GM12878 (cell line): ENCODE data around the gene C21orf58. TPM values are rescaled to one million over a fixed set of nuclear protein-coding genes. Genes with fewer than 3 reads are reported as not detected.
A peak's percentile ranks its signal among the peaks of the same experiment; 100 is the strongest.

Experiments
- ATAC-seq: fragments of 200-7000 bp; cut with Tn5 transposase; 3 replicates; pipeline ENCODE4 v1.9.1; 2020; ENCODE audit warnings: mild to moderate bottlenecking, moderate library complexity
- BruUV-seq: library from RNA; stranded (reverse); fragments of 400-500 nt; replicated peaks from 2 replicates; lab custom pipeline; 2021; lab: Mats Ljungman, UMichigan
- CTCF ChIA-PET: fragments of 300-600 bp; sonication (Branson Sonifier 250); formaldehyde crosslinking; extraction: SDS; loops from one replicate; lab custom pipeline; 2021; ENCODE audit warnings: inconsistent platforms; lab: Yijun Ruan, JAX
- POLR2A ChIA-PET: fragments of 350-600 bp; formaldehyde crosslinking; extraction: SDS; loops from one replicate; lab custom pipeline; 2021; ENCODE audit warnings: inconsistent platforms; lab: Charles Lee
- RAD21 ChIA-PET: fragments of 300-600 bp; sonication (Branson Sonifier 250); formaldehyde crosslinking; loops from one replicate; lab custom pipeline; 2023; ENCODE audit warnings: antibody characterized with exemption; ENCODE audit not compliant: unreplicated experiment; lab: Charles Lee
- SMC1A ChIA-PET: fragments of 300-600 bp; sonication (Branson Sonifier 250); formaldehyde crosslinking; loops from one replicate; lab custom pipeline; 2023; ENCODE audit not compliant: unreplicated experiment, uncharacterized antibody; lab: Charles Lee
- DNase-seq: peaks from one replicate; pipeline ENCODE4 v3.0.0-alpha.2; 2011; ENCODE audit warnings: low read depth, low spot score
- FAIRE-seq: peaks from 3 replicates; lab custom pipeline; 2011; peaks lifted over from hg19 to GRCh38; lab: Jason Lieb, UNC
- H2AFZ ChIP-seq: 2 replicates; pipeline ENCODE4 v1.6.0; 2011; ENCODE audit warnings: low read depth, low read length, control low read depth; ENCODE audit not compliant: control insufficient read depth
- H3K27ac ChIP-seq: 2 replicates; pipeline ENCODE4 v1.5.1; 2011; ENCODE audit warnings: control low read depth; ENCODE audit not compliant: control insufficient read depth, insufficient read depth
- H3K27me3 ChIP-seq, 2 experiments: replicated peaks in 1 of 2; 2 replicates each; pipeline versions ENCODE4 v1.6.0 to v1.6.1; 2011; ENCODE audit warnings: low read length in 1 of 2; ENCODE audit not compliant: control insufficient read depth in 2 of 2, insufficient read depth in 2 of 2
- H3K36me3 ChIP-seq, 2 experiments: 2 replicates each; pipeline ENCODE4 v1.5.1; 2011; ENCODE audit warnings: low read length in 1 of 2; ENCODE audit not compliant: control insufficient read depth in 2 of 2, insufficient read depth in 2 of 2
- H3K4me1 ChIP-seq: 2 replicates; pipeline ENCODE4 v1.6.1; 2011; ENCODE audit warnings: mild to moderate bottlenecking, low read length, moderate library complexity, mixed read lengths; ENCODE audit not compliant: control insufficient read depth, insufficient read depth
- H3K4me2 ChIP-seq: 2 replicates; pipeline ENCODE4 v1.6.0; 2011; ENCODE audit warnings: control low read depth; ENCODE audit not compliant: control insufficient read depth, insufficient read depth
- H3K4me3 ChIP-seq: fragments of 200-600 bp; sonication (generic); 2 replicates; pipeline ENCODE4 v1.5.1; 2016
- H3K79me2 ChIP-seq: 2 replicates; pipeline ENCODE4 v1.6.0; 2011; ENCODE audit warnings: low read length; ENCODE audit not compliant: control insufficient read depth, insufficient read depth
- H3K9ac ChIP-seq: 2 replicates; pipeline ENCODE4 v1.8.0; 2011; ENCODE audit warnings: low read length, control low read depth, mixed read lengths; ENCODE audit not compliant: control insufficient read depth, insufficient read depth
- H3K9me3 ChIP-seq: replicated peaks from 3 replicates; pipeline ENCODE4 v1.5.1; 2011; ENCODE audit warnings: mild to moderate bottlenecking, low read length; ENCODE audit not compliant: control insufficient read depth, insufficient read depth
- H4K20me1 ChIP-seq: 2 replicates; pipeline ENCODE4 v1.6.0; 2011; ENCODE audit not compliant: control insufficient read depth, insufficient read depth
- CBX3 ChIP-seq: fragments of 200-600 bp; sonication (generic); IDR thresholded peaks from 2 replicates; pipeline ENCODE4 v1.6.1; 2016; ENCODE audit warnings: low read depth, borderline replicate concordance
- DPF2 ChIP-seq: fragments of 450-650 bp; IDR thresholded peaks from 2 replicates; pipeline ENCODE4 v1.6.1; 2017; ENCODE audit warnings: mild to moderate bottlenecking
- ETV6 ChIP-seq, 2 experiments: fragments of 450-650 bp in 1 of 2; IDR thresholded peaks in 1 of 2; conservative IDR thresholded peaks in 1 of 2; 2 replicates each; pipeline ENCODE4 v1.6.1; 2014; ENCODE audit warnings: antibody characterized with exemption in 1 of 2, borderline replicate concordance in 1 of 2, low read depth in 1 of 2, mild to moderate bottlenecking in 1 of 2, moderate library complexity in 1 of 2
- GATAD2B ChIP-seq: fragments of 450-650 bp; conservative IDR thresholded peaks from 2 replicates; pipeline ENCODE4 v1.6.1; 2017; ENCODE audit warnings: low read depth, mild to moderate bottlenecking, moderate library complexity
- HDGF ChIP-seq: fragments of 450-650 bp; IDR thresholded peaks from 2 replicates; pipeline ENCODE4 v1.6.1; 2016; ENCODE audit warnings: antibody characterized with exemption
- JUND ChIP-seq: IDR thresholded peaks from 2 replicates; pipeline ENCODE4 v1.6.1; 2012; ENCODE audit warnings: low read depth, mild to moderate bottlenecking, low read length, improper control_type of control experiment, moderate library complexity
- KLF5 ChIP-seq: fragments of 450-650 bp; IDR thresholded peaks from 2 replicates; pipeline ENCODE4 v1.6.1; 2014; ENCODE audit warnings: mild to moderate bottlenecking; ENCODE audit not compliant: partially characterized antibody
- MYB ChIP-seq: fragments of 150-350 bp; IDR thresholded peaks from 2 replicates; pipeline ENCODE4 v1.6.1; 2014; ENCODE audit warnings: mild to moderate bottlenecking, low read depth, low read length, borderline replicate concordance
- NBN ChIP-seq: fragments of 450-650 bp; IDR thresholded peaks from 2 replicates; pipeline ENCODE4 v1.6.1; 2016
- NKRF ChIP-seq: fragments of 450-650 bp; conservative IDR thresholded peaks from 2 replicates; pipeline ENCODE4 v1.6.1; 2017; ENCODE audit warnings: mild to moderate bottlenecking, moderate library complexity
- SMARCA5 ChIP-seq: fragments of 450-650 bp; IDR thresholded peaks from 2 replicates; pipeline ENCODE4 v1.6.1; 2017; ENCODE audit warnings: mild to moderate bottlenecking
- SP1 ChIP-seq: IDR thresholded peaks from one replicate; pipeline ENCODE4 v1.6.1; 2011; ENCODE audit warnings: low read depth, low read length
- ZBED1 ChIP-seq: IDR thresholded peaks from 2 replicates; pipeline ENCODE4 v1.6.1; 2016; ENCODE audit warnings: borderline replicate concordance
- ZNF217 ChIP-seq: fragments of 450-650 bp; IDR thresholded peaks from 2 replicates; pipeline ENCODE4 v1.6.1; 2017; ENCODE audit warnings: antibody characterized with exemption, mild to moderate bottlenecking
- ZNF622 ChIP-seq: fragments of 450-650 bp; IDR thresholded peaks from 2 replicates; pipeline ENCODE4 v1.6.1; 2017; ENCODE audit warnings: mild to moderate bottlenecking, inconsistent platforms
- WGBS: methylation state at CpG from one replicate; pipeline ENCODE4 v1.1.6; 2016; ENCODE audit warnings: low lambda C conversion rate; ENCODE audit not compliant: insufficient replicate concordance, insufficient coverage; ENCODE audit errors: missing lambda C conversion rate; 5-methylcytosine and 5-hydroxymethylcytosine counted together
- in situ Hi-C: fragments of 300-500 bp; cut with MboI; formaldehyde crosslinking; loops from 9 replicates; pipeline ENCODE4 v1.14.3; 2018; ENCODE audit warnings: mixed read lengths
- intact Hi-C: fragments of 100-400 bp; cut with micrococcal nuclease; formaldehyde crosslinking; loops from one replicate; pipeline ENCODE4 v1.14.2; 2022; ENCODE audit not compliant: unreplicated experiment
- polyA plus RNA-seq, 11 experiments: library from polyadenylated mRNA; depleted of rRNA in 4 of 11; unstranded in 6 of 11; stranded (reverse) in 5 of 11; fragments of >200 nt; fragmentation: Nextera tagmentation in 4 of 11; fragmentation: Illumina TruSeq in 1 of 11; extraction: Ambion mirVana in 4 of 11; extraction: Trizol in 1 of 11; gene quantifications; 1 replicate in 1 of 11; 2 replicates in 10 of 11; pipeline versions ENCODE4 v1.2.1 to v1.2.3, GENCODE V29; 2011 to 2016; ENCODE audit warnings: inconsistent platforms in 2 of 11, missing spikeins in 2 of 11, low read depth in 1 of 11
- total RNA-seq, 4 experiments: library from RNA; depleted of rRNA in 3 of 4; stranded (reverse); fragments of >200 nt in 3 of 4; fragmentation: Illumina TruSeq in 1 of 4; extraction: Trizol in 1 of 4; gene quantifications; 2 replicates each; pipeline versions ENCODE4 v1.2.1 to v1.2.3, GENCODE V29; 2013 to 2021
- TF ChIP-seq, protein P1 (sequence below): fragments of 450-650 bp; IDR thresholded peaks from 2 replicates; pipeline ENCODE4 v1.6.1; 2014; ENCODE audit warnings: mild to moderate bottlenecking
- TF ChIP-seq, protein P2 (sequence below): IDR thresholded peaks from 2 replicates; pipeline ENCODE4 v1.6.1; 2011; ENCODE audit warnings: low read depth, mild to moderate bottlenecking, low read length, moderate library complexity, borderline replicate concordance; ENCODE audit errors: extremely low read depth
- TF ChIP-seq, protein P3 (sequence below), 3 experiments: IDR thresholded peaks in 2 of 3; conservative IDR thresholded peaks in 1 of 3; 2 replicates each; pipeline ENCODE4 v1.5.1; 2011; ENCODE audit warnings: low read depth in 3 of 3, low read length in 3 of 3, mild to moderate bottlenecking in 3 of 3, control low read depth in 2 of 3, moderate library complexity in 2 of 3, inconsistent platforms in 1 of 3, mixed read lengths in 1 of 3; ENCODE audit not compliant: control insufficient read depth in 2 of 3, insufficient read depth in 1 of 3; ENCODE audit errors: extremely low read depth in 1 of 3

C21orf58 gene
- total and polyA plus RNA-seq, 10 of the 15 experiments (the other 5 are each of a cell fraction or from before 2014, with no cell fraction given) = 1.1 to 22.3 (median 11.8) TPM

DNA sequence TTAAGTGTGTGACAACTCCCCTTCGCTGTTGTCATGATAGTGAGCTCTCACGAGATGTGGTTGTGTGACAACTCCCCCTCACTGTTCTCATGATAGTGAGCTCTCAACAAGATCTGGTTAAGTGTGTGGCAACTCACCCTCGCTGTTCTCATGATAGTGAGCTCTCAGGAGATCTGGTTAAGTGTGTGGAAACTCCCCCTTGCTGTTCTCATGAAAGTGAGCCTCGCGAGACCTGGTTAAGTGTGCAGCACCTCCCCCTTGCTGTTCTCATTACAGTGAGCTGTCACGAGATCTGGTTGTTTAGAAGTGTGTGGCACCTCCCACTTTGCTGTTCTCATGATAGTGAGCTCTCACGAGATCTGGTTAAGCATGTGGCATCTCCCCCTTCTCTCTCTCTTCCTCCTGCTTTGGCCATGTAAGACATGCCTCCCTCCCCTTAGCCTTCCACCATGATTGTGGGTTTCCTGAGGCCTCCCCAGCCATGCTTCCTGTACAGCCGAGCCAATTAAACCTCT is 70.0 kb downstream of the C21orf58 start:
- ChIA-PET POLR2A (interaction anchor here (0.6 to 1.7 kb wide), 8 partner anchors 10 to 247 kb away, joined by 3 to 9 read pairs (median 4); no protein-coding TSS in a partner anchor), RAD21 (interaction anchor here (0.9 to 3.5 kb wide), 8 partner anchors 19 to 110 kb away, joined by 3 to 19 read pairs (median 7); partner anchors contain the start of genes LSS, MCM3AP and YBEY), SMC1A (interaction anchor here (0.6 to 1.9 kb wide), 7 partner anchors 10 to 328 kb away, joined by 3 to 15 read pairs (median 5); no protein-coding TSS in a partner anchor), CTCF (interaction anchor here (0.7 to 6.3 kb wide), 9 partner anchors 16 to 167 kb away, joined by 3 to 59 read pairs (median 6); partner anchors contain the start of genes LSS, MCM3AP and YBEY)
- Histone ChIP-seq H3K4me2 (no peak overlapping the region), H3K36me3 (peaks cover 36 to 53% of the 10 kb centered on the region in 2 experiments), H3K79me2 (no peaks in the 10 kb centered on the region), H3K4me3 (no peak overlapping the region), H2AFZ (no peak overlapping the region), H3K9me3 (no peaks in the 10 kb centered on the region; the same call in 2 of the 3 replicates), H3K27me3 (no peaks in the 10 kb centered on the region), H3K4me1 (peaks cover 15% of the 10 kb centered on the region), H3K27ac (peak overlapping the region; percentile 55), H3K9ac (no peak overlapping the region), H4K20me1 (no peaks in the 10 kb centered on the region)
- intact Hi-C loops = loop anchor here (2.0 to 5.0 kb wide), 2 partner anchors 31 to 69 kb away; partner anchors contain the start of genes C21orf58, MCM3AP and PCNT
- DNase-seq (peak; percentile 89), FAIRE-seq (peak; percentile 27), ATAC-seq (peak; percentile 93)
- TSS peak; percentile 39 for BruUV-seq
- WGBS = 49% methylated on average over 8 of the region's 8 CpGs
- in situ Hi-C loops = no loop called here
- 0 out of 2 replicates have a peak, but pooled peaks have one; percentile 58 for TF ChIP-seq NBN
- TF ChIP-seq ZBED1 = peak; percentile 98
- TF ChIP-seq, protein P1, sequence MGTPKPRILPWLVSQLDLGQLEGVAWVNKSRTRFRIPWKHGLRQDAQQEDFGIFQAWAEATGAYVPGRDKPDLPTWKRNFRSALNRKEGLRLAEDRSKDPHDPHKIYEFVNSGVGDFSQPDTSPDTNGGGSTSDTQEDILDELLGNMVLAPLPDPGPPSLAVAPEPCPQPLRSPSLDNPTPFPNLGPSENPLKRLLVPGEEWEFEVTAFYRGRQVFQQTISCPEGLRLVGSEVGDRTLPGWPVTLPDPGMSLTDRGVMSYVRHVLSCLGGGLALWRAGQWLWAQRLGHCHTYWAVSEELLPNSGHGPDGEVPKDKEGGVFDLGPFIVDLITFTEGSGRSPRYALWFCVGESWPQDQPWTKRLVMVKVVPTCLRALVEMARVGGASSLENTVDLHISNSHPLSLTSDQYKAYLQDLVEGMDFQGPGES = no peak
- TF ChIP-seq HDGF = peak; percentile 92; the same call in 1 of the 2 replicates
- no peak for TF ChIP-seq DPF2
- no peak for TF ChIP-seq GATAD2B
- TF ChIP-seq, protein P2, sequence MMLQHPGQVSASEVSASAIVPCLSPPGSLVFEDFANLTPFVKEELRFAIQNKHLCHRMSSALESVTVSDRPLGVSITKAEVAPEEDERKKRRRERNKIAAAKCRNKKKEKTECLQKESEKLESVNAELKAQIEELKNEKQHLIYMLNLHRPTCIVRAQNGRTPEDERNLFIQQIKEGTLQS = no peak
- no peak for TF ChIP-seq CBX3
- no peak for TF ChIP-seq SMARCA5
- no peak for TF ChIP-seq MYB
- TF ChIP-seq JUND = no peak
- TF ChIP-seq SP1 = no peak
- TF ChIP-seq, protein P3, sequence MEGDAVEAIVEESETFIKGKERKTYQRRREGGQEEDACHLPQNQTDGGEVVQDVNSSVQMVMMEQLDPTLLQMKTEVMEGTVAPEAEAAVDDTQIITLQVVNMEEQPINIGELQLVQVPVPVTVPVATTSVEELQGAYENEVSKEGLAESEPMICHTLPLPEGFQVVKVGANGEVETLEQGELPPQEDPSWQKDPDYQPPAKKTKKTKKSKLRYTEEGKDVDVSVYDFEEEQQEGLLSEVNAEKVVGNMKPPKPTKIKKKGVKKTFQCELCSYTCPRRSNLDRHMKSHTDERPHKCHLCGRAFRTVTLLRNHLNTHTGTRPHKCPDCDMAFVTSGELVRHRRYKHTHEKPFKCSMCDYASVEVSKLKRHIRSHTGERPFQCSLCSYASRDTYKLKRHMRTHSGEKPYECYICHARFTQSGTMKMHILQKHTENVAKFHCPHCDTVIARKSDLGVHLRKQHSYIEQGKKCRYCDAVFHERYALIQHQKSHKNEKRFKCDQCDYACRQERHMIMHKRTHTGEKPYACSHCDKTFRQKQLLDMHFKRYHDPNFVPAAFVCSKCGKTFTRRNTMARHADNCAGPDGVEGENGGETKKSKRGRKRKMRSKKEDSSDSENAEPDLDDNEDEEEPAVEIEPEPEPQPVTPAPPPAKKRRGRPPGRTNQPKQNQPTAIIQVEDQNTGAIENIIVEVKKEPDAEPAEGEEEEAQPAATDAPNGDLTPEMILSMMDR (IDR thresholded peaks at IDR 0.05 in 2 of 3, conservative IDR thresholded peaks at IDR 0.05 in 1 of 3; ENCODE audit: control insufficient read depth in 2 of 3, extremely low read depth in 1 of 3, insufficient read depth in 1 of 3, low read depth in 3 of 3, low read length in 3 of 3) = no peak
- TF ChIP-seq ETV6 (conservative IDR thresholded peaks at IDR 0.05 in 1 of 2, IDR thresholded peaks at IDR 0.05 in 1 of 2; ENCODE audit: borderline replicate concordance in 1 of 2, low read depth in 1 of 2) = no peak
- TF ChIP-seq ZNF217 = no peak
- TF ChIP-seq KLF5 = no peak
- TF ChIP-seq ZNF622 = no peak
- no peak for TF ChIP-seq NKRF
